Right lobe of liver (tissue), 6 donors: ENCODE measurements around the gene ZNF627. TPM values are rescaled to one million over a fixed set of nuclear protein-coding genes. Genes with fewer than 3 reads are reported as not detected.
A peak's percentile ranks its signal among the peaks of the same experiment; 100 is the strongest.
"Not testable (repeated sequence)": the region's sequence is repeated elsewhere in the genome, so short reads cannot be mapped to it uniquely, and the experiment has no call there.

Experiments
- ATAC-seq, 4 donors: fragments of 200-7000 bp; cut with Tn5 transposase; one replicate each; pipeline ENCODE4 v1.9.1; 2020; ENCODE audit warnings: mild to moderate bottlenecking in 4 of 4, moderate library complexity in 4 of 4
- DNase-seq, 3 donors: peaks; one replicate each; pipeline ENCODE4 v3.0.0-alpha.2; 2020
- H3K27ac ChIP-seq, 3 donors: fragments of 200-600 bp; one replicate each; pipeline ENCODE4 v1.8.0; 2022
- H3K27me3 ChIP-seq, 2 donors: fragments of 200-600 bp; one replicate each; pipeline ENCODE4 v1.8.0; 2022
- H3K36me3 ChIP-seq, 4 donors: fragments of 200-600 bp; sonication (generic) in 1 of 4; one replicate each; pipeline versions ENCODE4 v1.5.1 to v1.8.0; 2017 to 2022; ENCODE audit warnings: control low read depth in 1 of 4
- H3K4me1 ChIP-seq, 4 donors: fragments of 200-600 bp; sonication (generic) in 1 of 4; one replicate each; pipeline versions ENCODE4 v1.5.1 to v1.8.0; 2017 to 2022; ENCODE audit warnings: control low read depth in 1 of 4
- H3K4me3 ChIP-seq, 3 donors: fragments of 200-600 bp; one replicate each; pipeline ENCODE4 v1.8.0; 2022
- H3K9me3 ChIP-seq, 4 donors: fragments of 200-600 bp; sonication (generic) in 1 of 4; one replicate each; pipeline versions ENCODE4 v1.5.1 to v1.8.0; 2017 to 2022; ENCODE audit warnings: control low read depth in 1 of 4
- CTCF ChIP-seq, 4 donors: fragments of 200-600 bp in 3 of 4; fragments of 450-650 bp in 1 of 4; IDR thresholded peaks; one replicate each; pipeline versions ENCODE4 v1.5.1 to v1.8.0; 2016 to 2022; ENCODE audit warnings: antibody characterized with exemption in 4 of 4, mild to moderate bottlenecking in 2 of 4
- POLR2A ChIP-seq: fragments of 450-650 bp; IDR thresholded peaks from one replicate; pipeline ENCODE4 v1.6.1; 2017; ENCODE audit warnings: antibody characterized with exemption, mild to moderate bottlenecking
- WGBS: methylation state at CpG from one replicate; pipeline ENCODE4 v1.1.6; 2018; ENCODE audit warnings: low coverage, low lambda C conversion rate; ENCODE audit not compliant: insufficient coverage; ENCODE audit errors: missing lambda C conversion rate; 5-methylcytosine and 5-hydroxymethylcytosine counted together
- intact Hi-C, 2 donors: fragments of 100-400 bp; cut with DNase I; formaldehyde crosslinking; loops; one replicate each; pipeline versions ENCODE4 v1.11.2 to v1.14.1; 2022
- total RNA-seq, 6 experiments: library from RNA; depleted of rRNA in 2 of 6; stranded (reverse); fragments of >200 nt in 2 of 6; fragmentation: NEBNext Ultra II Directional in 3 of 6; extraction: Animal tissue kit (Norgen Biotek cat#: 25700) in 3 of 6; gene quantifications; one replicate each; pipeline versions ENCODE4 v1.1.0 to v1.2.4, GENCODE V29; 2016 to 2023
- donor health status: DM: no; HTN: yes; CAD: no.
- donor health status: DM: no; HTN: no; CAD: no.
- donor health status: DM: no; HTN: no; CAD: no.
- donor health status: DM: no; HTN: yes; CAD: no.
- donor health status: DM: no; HTN: yes; CAD: no.

The ZNF627 gene
- total RNA-seq, 6 experiments from 2014 or later, result 2.7 to 5.4 (median 4.6) TPM

- TF ChIP-seq POLR2A (no peak), CTCF (IDR thresholded peaks at IDR 0.05) (no peak)
- Histone ChIP-seq H3K27me3 (no peaks in the 10 kb centered on the region), H3K9me3 (no peaks in the 10 kb centered on the region), H3K4me3 (no peak overlapping the region), H3K4me1 (peaks cover 0 to 16% (median 6%) of the 10 kb centered on the region in 4 donors), H3K27ac (no peak overlapping the region), H3K36me3 (peaks cover 0 to 9% (median 5%) of the 10 kb centered on the region in 4 donors)
- DNase-seq (no peak), ATAC-seq (no peak)
- intact Hi-C loops, result no loop called here
- WGBS, result 81% methylated on average over 3 of the region's 4 CpGs
Observed at GRCh38 chr19:11556634-11557420, 40.5 kb upstream of the ZNF627 start.

GRCh38 chr19:11558881-11559828, 38.1 kb upstream of the ZNF627 start, which contains the start of gene ELOF1:
TSS of gene ELOF1 (minus strand) at chr19:11559230. CDS start at chr19:11554347, 4,883 bp downstream.
- H3K4me1 ChIP-seq, result peaks cover 0 to 16% (median 6%) of the 10 kb centered on the region in 4 donors
- intact Hi-C loops, result no loop called here
- peak; percentile 99 for DNase-seq
- WGBS, result 2% methylated on average over 46 of the region's 57 CpGs
- H3K4me3 ChIP-seq, result peak within 1 kb of the TSS; percentile 82 to 90 (median 87)
- peaks cover 0 to 4% (median 2%) of the 10 kb centered on the region in 4 donors for H3K36me3 ChIP-seq
- ATAC-seq, result peak; percentile 98
- H3K9me3 ChIP-seq, result no peaks in the 10 kb centered on the region
- no peaks in the 10 kb centered on the region for H3K27me3 ChIP-seq
- peak within 1 kb of the TSS; percentile 47 to 60 (median 58) for H3K27ac ChIP-seq
- TF ChIP-seq CTCF (IDR thresholded peaks at IDR 0.05), result peak in 1 of 4 donors; percentile 7
- peak; percentile 82 for TF ChIP-seq POLR2A

GRCh38 chr19:11560404-11561051, 36.8 kb upstream of the ZNF627 start:
- Histone ChIP-seq H3K27me3 (no peaks in the 10 kb centered on the region), H3K9me3 (no peaks in the 10 kb centered on the region), H3K27ac (no peak overlapping the region), H3K4me1 (peaks cover 0 to 16% (median 6%) of the 10 kb centered on the region in 4 donors), H3K4me3 (no peak overlapping the region), H3K36me3 (no peaks in the 10 kb centered on the region)
- TF ChIP-seq POLR2A, result no peak
- TF ChIP-seq CTCF (IDR thresholded peaks at IDR 0.05), result peak; percentile 65 to 74 (median 70)
- intact Hi-C loops, result no loop called here
- ATAC-seq, result peak; percentile 45 to 57 (median 52)
- WGBS, result 19% methylated on average over 9 of the region's 9 CpGs
- DNase-seq, result no peak

GRCh38 chr19:11563532-11563931, 33.8 kb upstream of the ZNF627 start:
- Histone ChIP-seq H3K4me3 (no peak overlapping the region), H3K36me3 (no peaks in the 10 kb centered on the region), H3K4me1 (peaks cover 0 to 11% (median 4%) of the 10 kb centered on the region in 4 donors), H3K9me3 (no peaks in the 10 kb centered on the region), H3K27me3 (no peaks in the 10 kb centered on the region), H3K27ac (no peak overlapping the region)
- 76% methylated on average over 5 of the region's 8 CpGs for WGBS
- no peak for ATAC-seq
- TF ChIP-seq POLR2A, result no peak
- no peak for TF ChIP-seq CTCF (IDR thresholded peaks at IDR 0.05)
- no peak for DNase-seq
- intact Hi-C loops, result no loop called here

GRCh38 chr19:11564082-11564807, 33.0 kb upstream of the ZNF627 start:
- ATAC-seq, intact Hi-C loops: not testable (repeated sequence)
- 87% methylated on average over 5 of the region's 6 CpGs for WGBS

GRCh38 chr19:11565649-11565980, 31.7 kb upstream of the ZNF627 start:
- H3K27me3 ChIP-seq, DNase-seq, intact Hi-C loops, H3K4me3 ChIP-seq, H3K36me3 ChIP-seq, ATAC-seq, H3K27ac ChIP-seq, H3K9me3 ChIP-seq, H3K4me1 ChIP-seq: not testable (repeated sequence)
- WGBS, result 78% methylated on average over 5 of the region's 5 CpGs

More at GRCh38 chr19:11564082-11564807, 33.0 kb upstream of the ZNF627 start:
- H3K4me1 ChIP-seq, result peaks cover 0 to 11% (median 4%) of the 10 kb centered on the region in 4 donors
- not testable (repeated sequence) for DNase-seq, H3K27ac ChIP-seq, H3K36me3 ChIP-seq, H3K4me3 ChIP-seq, H3K9me3 ChIP-seq, H3K27me3 ChIP-seq
